GM19023 (cell line): ENCODE data around the gene NUP93.
"Not testable (repeated sequence)": the region's sequence is repeated elsewhere in the genome, so short reads cannot be mapped to it uniquely, and the experiment has no call there.

Source experiments
- ATAC-seq: cut with Tn5 transposase; IDR thresholded peaks from one replicate; pipeline ENCODE4 v1.9.1; 2021; ENCODE audit warnings: mild to moderate bottlenecking, moderate library complexity; ENCODE audit not compliant: unreplicated experiment

NUP93 gene

GRCh38 chr16:56774016-56774680 lies 44.2 kb downstream of the NUP93 start:
- ATAC-seq, result no peak

DNA sequence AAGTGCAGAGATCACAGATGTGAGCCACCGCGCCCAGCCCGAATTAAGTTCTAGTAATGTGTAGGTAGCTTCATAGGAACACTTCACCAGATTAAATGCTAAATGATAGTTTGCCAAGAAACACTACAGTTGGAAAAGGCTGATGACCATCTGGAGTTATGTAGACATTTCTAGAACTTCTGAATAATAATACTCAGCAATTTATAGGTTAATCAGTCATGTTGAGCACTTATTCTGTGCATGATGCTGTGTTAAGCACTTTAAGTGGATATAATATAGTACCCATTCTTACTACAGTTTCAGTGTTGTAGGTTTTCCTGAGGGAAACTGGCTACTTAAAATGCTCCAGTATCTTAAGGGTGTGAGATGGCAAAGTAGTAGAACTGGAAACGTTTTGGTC lies 45.2 kb downstream of the NUP93 start:
- ATAC-seq, result no peak

GRCh38 chr16:56776562-56776961 lies 46.6 kb downstream of the NUP93 start:
- ATAC-seq, result no peak

DNA sequence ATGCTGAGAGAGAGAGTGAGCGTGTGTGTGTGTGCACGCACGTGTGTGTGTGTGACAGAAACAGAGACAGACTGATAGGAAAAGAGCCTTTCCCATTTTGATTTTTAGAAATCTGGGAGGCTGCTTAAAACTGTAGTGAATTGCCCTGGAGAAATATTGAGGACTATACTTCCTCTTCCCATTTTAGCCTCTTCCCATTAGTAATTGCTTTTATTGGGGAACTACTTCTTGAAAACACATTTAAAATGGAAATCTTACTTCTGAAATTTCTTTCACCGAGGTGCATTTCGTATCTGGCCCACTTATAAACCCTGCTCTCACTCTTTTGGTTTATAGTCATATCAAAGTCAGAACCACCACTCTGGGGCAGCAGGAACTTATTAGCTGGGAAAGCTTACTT lies 47.1 kb downstream of the NUP93 start:
- no peak for ATAC-seq

- ATAC-seq, result no peak
Observed at GRCh38 chr16:56777482-56777881, 47.6 kb downstream of the NUP93 start.

GRCh38 chr16:56779906-56780305 lies 50.0 kb downstream of the NUP93 start:
- ATAC-seq, result no peak

DNA sequence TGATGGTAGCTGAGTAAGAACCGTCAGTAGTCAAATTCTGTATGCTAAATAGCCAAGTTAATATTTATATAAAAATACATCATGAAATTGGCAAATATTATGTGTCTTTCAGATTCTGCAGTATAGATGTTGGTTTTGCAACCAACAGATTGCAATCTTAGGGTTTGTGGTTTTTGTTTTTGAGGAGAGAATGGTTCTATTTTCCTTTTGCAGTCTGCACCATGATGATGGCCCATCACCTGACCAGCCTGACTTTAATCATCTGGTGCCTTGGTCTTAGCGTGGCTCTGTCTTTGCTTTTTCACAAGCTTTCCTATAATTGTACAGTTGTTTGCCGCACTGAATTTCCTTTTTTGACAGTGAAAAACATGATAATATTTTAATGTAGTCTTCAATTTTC lies 50.7 kb downstream of the NUP93 start:
- ATAC-seq, result no peak

- ATAC-seq, result no peak
Observed at GRCh38 chr16:56781528-56781961, 51.6 kb downstream of the NUP93 start.

- no peak for ATAC-seq
Observed at GRCh38 chr16:56783344-56783743, 53.4 kb downstream of the NUP93 start.

DNA sequence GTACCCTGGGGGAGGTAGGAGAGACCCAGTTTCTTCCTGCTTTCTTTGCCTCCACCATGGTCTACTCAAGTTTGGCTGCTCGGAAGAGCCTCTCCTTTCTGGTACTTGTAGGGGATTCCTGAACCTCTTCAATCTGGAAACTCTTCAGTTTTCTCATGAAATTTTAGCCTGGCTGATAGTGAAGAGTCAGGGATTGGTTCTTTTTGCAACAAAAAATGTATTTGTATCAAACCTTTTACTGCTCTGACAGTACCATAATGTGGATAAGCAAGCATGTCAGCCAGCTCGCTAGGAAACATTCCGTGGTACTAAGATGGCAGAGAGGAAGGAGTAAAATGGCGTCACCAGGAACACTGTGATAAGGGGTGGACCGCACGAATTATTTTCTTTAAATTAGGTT lies 55.4 kb downstream of the NUP93 start:
- no peak for ATAC-seq

GRCh38 chr16:56787167-56787566 lies 57.2 kb downstream of the NUP93 start:
- ATAC-seq, result no peak

- ATAC-seq, result no peak
Observed at GRCh38 chr16:56788435-56788834, 58.5 kb downstream of the NUP93 start.

GRCh38 chr16:56789360-56789759 lies 59.4 kb downstream of the NUP93 start:
- no peak for ATAC-seq

GRCh38 chr16:56792967-56793366 lies 63.0 kb downstream of the NUP93 start:
- ATAC-seq, result no peak

DNA sequence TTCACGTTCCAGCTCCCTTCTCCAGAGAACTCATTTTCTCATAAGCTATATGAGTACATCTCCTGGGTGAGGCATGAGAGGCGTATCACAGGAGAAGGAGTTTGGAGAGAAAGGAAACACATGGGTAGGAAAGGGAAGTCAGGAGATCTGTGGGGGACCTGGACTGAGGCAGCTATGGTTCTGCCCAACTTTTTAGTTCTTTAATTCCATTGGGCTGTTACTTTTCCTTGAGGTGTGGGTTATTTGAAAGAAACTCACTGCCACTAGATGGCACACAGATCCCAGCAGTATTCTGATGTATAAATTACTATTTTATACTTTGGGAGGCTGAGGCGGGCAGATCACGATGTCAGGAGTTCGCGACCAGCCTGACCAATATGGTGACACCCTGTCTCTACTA lies 63.6 kb downstream of the NUP93 start:
- no peak for ATAC-seq

- ATAC-seq, result no peak
Observed at GRCh38 chr16:56795011-56795410, 65.1 kb downstream of the NUP93 start.

DNA sequence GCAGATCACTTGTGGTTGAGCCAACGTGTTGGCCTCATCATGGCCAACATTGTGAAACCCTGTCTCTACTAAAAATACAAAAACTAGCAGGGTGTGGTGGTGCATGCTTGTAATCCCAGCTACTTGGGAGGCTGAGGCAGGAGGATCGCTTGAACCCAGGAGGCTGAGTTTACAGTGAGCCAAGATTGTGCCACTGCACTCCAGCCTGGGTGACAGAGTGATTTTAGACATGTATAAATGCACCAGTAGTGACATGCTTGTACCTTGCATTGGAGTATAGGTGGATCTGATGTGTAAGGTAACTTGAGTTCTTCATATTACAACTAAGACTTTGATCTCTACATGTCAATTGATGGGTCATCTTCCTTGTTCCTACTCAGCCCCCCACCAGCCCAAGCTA lies 67.1 kb downstream of the NUP93 start:
- not testable (repeated sequence) for ATAC-seq

DNA sequence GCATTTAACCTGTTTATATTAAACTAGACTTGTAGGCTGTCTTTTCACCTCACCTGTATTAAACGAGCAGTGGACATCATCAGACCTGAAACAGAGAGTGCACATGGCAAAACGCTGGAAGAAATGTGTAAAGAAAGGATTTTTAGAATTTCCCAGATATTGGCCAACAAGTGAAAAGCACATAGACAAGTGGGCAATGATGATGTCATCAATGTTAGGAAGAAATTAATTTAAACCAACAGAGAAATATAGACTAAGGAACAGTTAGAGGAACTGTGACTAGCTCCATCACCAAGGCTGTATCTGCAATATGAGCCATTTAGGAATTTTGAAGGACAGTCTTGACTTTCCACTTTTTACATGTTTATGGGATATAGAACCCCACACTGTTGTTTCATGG lies 67.9 kb downstream of the NUP93 start:
- no peak for ATAC-seq

- ATAC-seq, result no peak
Observed at GRCh38 chr16:56798955-56799354, 69.0 kb downstream of the NUP93 start.

DNA sequence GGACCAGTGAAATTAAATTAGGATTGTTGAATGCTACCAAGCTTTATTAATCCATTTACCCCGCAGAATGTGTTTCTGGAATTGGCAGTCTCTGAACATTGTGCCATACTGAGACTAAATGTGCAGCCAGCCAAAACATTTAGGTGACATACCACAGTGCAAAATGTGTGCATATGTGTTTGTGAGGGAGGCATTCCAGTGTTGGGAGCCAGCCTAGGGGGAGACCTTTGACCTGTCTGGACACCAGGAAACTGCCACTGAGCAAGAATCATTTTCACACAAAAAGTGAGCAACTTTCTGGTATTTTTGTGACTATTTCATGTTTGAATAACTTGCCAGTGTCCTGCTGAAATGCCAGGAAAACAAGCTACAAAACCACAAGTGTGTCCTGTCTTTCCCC lies 70.4 kb downstream of the NUP93 start:
- no peak for ATAC-seq

DNA sequence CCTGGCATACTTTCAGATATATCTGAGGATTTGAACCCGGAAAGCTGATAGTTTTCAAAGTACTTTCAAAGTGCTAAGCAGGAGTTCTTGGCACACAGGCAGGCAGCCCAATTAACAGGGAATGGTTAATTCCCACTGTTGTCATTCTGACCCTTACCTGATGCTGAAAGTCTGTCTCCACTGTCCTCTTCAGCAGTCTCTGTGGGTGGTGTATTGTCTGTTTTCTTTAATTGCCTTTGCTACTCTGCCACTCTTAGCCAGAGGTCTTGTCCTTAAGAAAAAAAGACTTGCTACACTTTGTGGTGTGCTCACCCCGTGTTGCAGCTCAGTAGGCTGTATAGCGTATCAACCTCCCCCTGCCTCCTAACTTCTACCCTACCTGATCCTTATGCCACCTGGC lies 71.8 kb downstream of the NUP93 start:
- ATAC-seq, result no peak

DNA sequence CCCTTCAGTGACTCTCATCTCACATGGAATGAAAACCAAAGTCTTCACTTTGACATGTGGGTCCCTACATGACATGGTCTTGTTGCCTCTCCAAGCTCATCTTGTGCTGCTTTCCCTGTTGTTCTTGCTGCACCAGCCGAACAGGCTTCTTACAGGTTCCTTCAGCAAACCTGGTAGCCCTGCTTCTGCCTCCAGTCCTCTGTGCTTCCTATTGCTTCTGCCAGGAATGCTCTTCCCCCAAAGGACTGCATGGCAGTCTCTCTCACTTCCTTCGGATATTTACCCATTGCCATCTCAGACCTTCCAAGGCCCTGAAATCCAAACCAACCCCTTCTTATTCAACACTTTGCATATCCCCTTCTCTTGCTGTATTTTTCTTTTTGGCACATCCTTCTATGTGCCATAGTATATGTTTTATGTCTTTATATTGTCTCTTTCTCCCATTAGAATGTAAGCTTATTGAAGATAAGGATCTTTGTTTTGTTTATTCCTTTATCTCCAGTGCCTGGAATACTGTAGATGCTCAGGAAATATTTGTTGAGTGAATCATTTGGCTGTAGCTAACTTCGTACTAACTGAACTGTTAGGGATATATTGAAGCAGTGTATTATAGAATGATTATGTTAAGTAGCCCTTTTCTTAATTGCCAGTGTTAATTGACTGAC lies 77.2 kb downstream of the NUP93 start:
- ATAC-seq, result no peak

- not testable (repeated sequence) for ATAC-seq
Observed at GRCh38 chr16:56807676-56808067, 77.7 kb downstream of the NUP93 start.
